Gastroesophageal sphincter (tissue), 3 donors: ENCODE data around the gene CREB1.

Experiments
- POLR2AphosphoS5 ChIP-seq: sonication (generic); formaldehyde crosslinking; IDR thresholded peaks from one replicate; pipeline ENCODE4 v1.6.1; 2017; ENCODE audit warnings: antibody characterized with exemption
- TF ChIP-seq, protein P1 (sequence below), 4 experiments: fragments of 200-600 bp in 2 of 4; fragments of 450-650 bp in 2 of 4; sonication (generic) in 1 of 4; IDR thresholded peaks; one replicate each; pipeline ENCODE4 v1.5.1; 2017 to 2019; ENCODE audit warnings: antibody characterized with exemption in 4 of 4, mild to moderate bottlenecking in 2 of 4, moderate library complexity in 2 of 4

DNA sequence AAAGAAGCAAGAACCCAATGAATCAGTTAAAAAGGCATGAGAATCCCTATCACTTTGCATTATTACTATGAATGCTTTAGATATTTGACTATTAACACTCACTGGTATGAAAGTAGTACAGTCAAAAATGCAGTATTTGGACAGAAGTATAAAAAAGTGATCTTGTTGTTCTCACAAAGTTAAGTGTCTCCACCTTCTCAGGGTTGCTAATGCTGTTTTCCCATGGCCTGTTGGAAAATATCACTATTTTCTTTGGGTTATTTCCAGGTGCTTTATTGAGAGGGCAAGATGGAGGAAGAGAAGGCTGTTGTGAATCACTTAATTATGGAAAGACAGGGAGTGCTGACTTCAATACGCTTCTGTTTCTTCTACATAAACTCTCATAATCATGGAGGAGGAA lies 13.6 kb upstream of the CREB1 start:
- TF ChIP-seq, protein P1, sequence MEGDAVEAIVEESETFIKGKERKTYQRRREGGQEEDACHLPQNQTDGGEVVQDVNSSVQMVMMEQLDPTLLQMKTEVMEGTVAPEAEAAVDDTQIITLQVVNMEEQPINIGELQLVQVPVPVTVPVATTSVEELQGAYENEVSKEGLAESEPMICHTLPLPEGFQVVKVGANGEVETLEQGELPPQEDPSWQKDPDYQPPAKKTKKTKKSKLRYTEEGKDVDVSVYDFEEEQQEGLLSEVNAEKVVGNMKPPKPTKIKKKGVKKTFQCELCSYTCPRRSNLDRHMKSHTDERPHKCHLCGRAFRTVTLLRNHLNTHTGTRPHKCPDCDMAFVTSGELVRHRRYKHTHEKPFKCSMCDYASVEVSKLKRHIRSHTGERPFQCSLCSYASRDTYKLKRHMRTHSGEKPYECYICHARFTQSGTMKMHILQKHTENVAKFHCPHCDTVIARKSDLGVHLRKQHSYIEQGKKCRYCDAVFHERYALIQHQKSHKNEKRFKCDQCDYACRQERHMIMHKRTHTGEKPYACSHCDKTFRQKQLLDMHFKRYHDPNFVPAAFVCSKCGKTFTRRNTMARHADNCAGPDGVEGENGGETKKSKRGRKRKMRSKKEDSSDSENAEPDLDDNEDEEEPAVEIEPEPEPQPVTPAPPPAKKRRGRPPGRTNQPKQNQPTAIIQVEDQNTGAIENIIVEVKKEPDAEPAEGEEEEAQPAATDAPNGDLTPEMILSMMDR (IDR thresholded peaks at IDR 0.05) = no peak
- no peak for TF ChIP-seq POLR2AphosphoS5
